ENCODE measurements around the gene TNFAIP2. TPM values are rescaled to one million over a fixed set of nuclear protein-coding genes. Genes with fewer than 3 reads are reported as not detected.

Gene TNFAIP2
- total and polyA plus RNA-seq, 3 experiments from 2014 or later = 0.70 to 1.4 TPM; not detected in 1

DNA sequence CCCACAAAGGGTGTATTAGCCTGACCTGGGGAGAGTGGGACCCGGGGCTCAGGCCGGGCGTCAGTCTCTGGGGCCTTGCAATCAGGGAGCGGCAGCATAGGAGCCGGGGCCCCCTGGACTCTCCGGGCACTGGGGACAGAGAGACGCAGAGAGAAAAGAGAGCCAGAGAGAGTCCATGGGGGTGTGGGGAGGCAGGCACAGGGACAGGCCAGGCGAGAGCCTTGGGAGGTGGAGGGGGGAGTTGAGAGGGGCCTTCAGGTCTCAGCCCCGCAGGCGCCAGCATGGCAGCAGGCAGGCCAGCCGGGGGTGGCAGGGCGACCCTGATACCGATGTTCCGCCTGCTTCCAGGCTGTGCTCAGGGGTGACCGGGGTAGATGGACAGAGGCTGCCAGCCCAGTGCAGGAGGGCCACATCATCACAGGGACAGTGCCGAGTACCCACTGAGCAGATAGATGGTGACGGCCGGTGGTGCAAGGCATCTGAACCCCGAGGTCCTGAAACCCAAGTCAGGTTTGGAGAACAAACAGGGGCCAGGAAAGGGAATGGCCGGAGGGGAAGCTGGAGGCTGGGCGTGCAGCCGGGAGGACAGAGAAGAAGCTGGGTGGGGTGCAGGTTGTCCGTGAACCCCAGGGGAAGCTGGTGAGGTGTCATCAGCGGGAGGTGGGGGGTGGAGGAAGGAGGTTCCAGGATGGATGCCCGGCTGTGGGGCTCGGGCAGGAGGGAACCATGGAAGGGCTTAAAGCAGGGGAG is 25.8 kb upstream of the TNFAIP2 start:
- DNase-seq = no peak
- H3K4me3 ChIP-seq (ENCODE audit: low read length) = no peak overlapping the region
- no peaks in the 10 kb centered on the region for H3K36me3 ChIP-seq (ENCODE audit: insufficient read depth, low read length)
- H3K27ac Mint-ChIP-seq = peak overlapping the region in 1 of 8 donors; percentile 10
- no peaks in the 10 kb centered on the region for H3K9me3 Mint-ChIP-seq
- POLR2A ChIA-PET = interaction anchor here (0.6 kb wide), 1 partner anchor 516 kb away, joined by 5 read pairs; no protein-coding TSS in a partner anchor
- H3K4me1 Mint-ChIP-seq = peaks cover 0 to 3% (median 0%) of the 10 kb centered on the region in 3 donors
- H3K9me3 ChIP-seq (ENCODE audit: low read length) = no peaks in the 10 kb centered on the region
- peaks cover 3% of the 10 kb centered on the region for H3K27me3 ChIP-seq (ENCODE audit: insufficient read depth, low read length, poor library complexity, severe bottlenecking)
- H3K27ac ChIP-seq (ENCODE audit: low read depth, low read length) = no peak overlapping the region
- no peaks in the 10 kb centered on the region for H3K36me3 Mint-ChIP-seq
- H3K27me3 Mint-ChIP-seq = peaks cover 7 to 22% of the 10 kb centered on the region in 2 donors
- no peak overlapping the region for H3K4me3 Mint-ChIP-seq
- CTCF ChIA-PET = interaction anchor here (4.2 kb wide), 1 partner anchor 8 kb away, joined by 28 read pairs; no protein-coding TSS in a partner anchor
- H3K4me1 ChIP-seq (ENCODE audit: insufficient read depth, low read length) = no peaks in the 10 kb centered on the region

DNA sequence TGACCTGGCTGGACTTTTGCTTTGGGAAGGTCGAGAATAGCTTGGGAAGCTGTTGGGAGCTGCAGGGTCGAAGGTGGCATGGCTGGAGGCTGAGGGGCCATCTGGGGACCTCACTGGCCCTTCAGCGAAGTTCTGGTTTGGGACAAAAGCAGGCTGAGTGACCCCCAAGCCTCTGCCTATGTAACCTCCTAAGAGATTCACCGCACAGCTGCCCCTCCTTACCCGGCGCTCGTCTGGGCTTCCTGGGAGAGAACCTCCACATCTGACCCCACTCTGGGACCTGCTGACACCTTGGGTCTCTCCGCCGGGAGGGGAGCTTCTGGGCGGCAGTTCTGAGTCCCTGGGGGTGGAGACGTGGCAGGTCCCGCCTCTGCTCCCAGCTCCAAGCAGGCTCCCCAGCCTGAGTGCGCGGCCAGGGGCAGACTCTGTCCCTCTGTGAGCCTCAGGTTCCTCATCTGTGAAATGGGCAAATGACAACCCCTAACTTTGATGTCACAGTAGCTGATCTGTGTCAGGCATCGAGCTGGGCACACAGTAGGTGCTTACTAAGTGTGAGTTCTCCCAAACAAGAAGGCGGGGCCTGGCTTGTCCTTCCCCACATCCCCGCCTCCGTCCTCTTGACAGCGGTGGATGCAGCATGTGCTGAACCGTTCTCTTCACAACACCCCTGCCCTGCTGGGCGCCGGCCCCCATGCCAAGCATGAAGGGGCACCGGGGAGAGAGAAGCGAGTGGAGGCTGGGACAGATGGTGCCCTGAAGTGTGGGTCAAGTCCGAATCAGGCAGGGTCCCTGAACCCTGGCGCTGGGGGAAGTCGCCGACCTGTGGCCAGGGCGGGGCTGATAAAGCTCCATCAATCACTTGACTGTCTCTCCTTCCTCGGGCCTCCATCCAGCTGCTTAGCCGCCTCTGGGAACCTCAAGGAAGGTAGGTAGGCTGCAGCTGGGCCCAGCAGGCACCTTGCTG is 25.0 kb upstream of the TNFAIP2 start:
- Mint-ChIP-seq H3K27me3 (peaks cover 9 to 22% of the 10 kb centered on the region in 2 donors), H3K27ac (no peak overlapping the region), H3K36me3 (no peaks in the 10 kb centered on the region), H3K9me3 (no peaks in the 10 kb centered on the region), H3K4me3 (no peak overlapping the region), H3K4me1 (peaks cover 0 to 3% (median 0%) of the 10 kb centered on the region in 3 donors)
- CTCF ChIA-PET = no interaction called here
- H3K27me3 ChIP-seq (ENCODE audit: insufficient read depth, low read length, poor library complexity, severe bottlenecking) = peaks cover 3% of the 10 kb centered on the region
- DNase-seq = no peak
- no peak overlapping the region for H3K4me3 ChIP-seq (ENCODE audit: low read length)
- H3K27ac ChIP-seq (ENCODE audit: low read depth, low read length) = no peak overlapping the region
- no peaks in the 10 kb centered on the region for H3K4me1 ChIP-seq (ENCODE audit: insufficient read depth, low read length)
- no peaks in the 10 kb centered on the region for H3K9me3 ChIP-seq (ENCODE audit: low read length)
- POLR2A ChIA-PET = interaction anchor here (0.6 kb wide), 1 partner anchor 517 kb away, joined by 5 read pairs; no protein-coding TSS in a partner anchor
- no peaks in the 10 kb centered on the region for H3K36me3 ChIP-seq (ENCODE audit: insufficient read depth, low read length)

DNA sequence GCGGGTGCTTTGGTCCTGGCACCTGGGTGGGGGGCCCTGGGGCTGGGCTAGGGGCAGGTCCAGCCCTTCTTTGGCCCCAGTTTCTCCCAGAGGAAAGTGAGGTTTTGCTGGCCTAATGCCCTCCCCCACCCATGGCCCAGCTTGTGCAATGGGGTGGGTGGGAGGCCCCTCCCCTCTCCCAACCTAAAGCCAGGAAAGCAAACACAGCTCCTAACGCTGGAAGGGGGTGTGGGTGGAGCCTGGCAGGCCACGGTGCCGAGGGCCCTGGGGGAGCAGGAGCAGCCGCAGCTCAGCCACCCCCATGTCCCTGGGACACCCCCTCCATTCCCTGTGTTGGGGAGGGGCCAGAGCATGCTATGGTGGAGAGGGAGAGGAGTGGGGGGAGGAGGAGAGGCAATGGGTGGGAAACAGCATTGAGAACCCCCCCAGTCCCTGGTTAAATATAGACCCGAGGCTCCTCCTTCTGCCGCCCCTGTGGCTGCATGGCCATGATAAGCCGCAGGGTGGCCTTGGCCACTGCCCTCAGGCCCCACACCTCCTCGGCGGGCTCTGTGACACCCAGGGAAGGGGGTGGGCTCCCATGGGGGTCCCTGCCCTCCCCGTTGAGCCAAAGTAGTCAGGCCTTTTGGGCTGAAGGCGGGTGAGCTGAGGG is 24.1 kb upstream of the TNFAIP2 start:
- CTCF ChIA-PET = no interaction called here
- H3K4me3 Mint-ChIP-seq = no peak overlapping the region
- Histone ChIP-seq H3K27ac (ENCODE audit: low read depth, low read length) (peak overlapping the region; percentile 31), H3K9me3 (ENCODE audit: low read length) (no peaks in the 10 kb centered on the region), H3K36me3 (ENCODE audit: insufficient read depth, low read length) (no peaks in the 10 kb centered on the region), H3K4me1 (ENCODE audit: insufficient read depth, low read length) (no peaks in the 10 kb centered on the region), H3K4me3 (ENCODE audit: low read length) (no peak overlapping the region), H3K27me3 (ENCODE audit: insufficient read depth, low read length, poor library complexity, severe bottlenecking) (peaks cover 3% of the 10 kb centered on the region)
- H3K27me3 Mint-ChIP-seq = peaks cover 10 to 25% of the 10 kb centered on the region in 2 donors
- peaks cover 0 to 5% (median 0%) of the 10 kb centered on the region in 3 donors for H3K4me1 Mint-ChIP-seq
- POLR2A ChIA-PET = no interaction called here
- no peaks in the 10 kb centered on the region for H3K36me3 Mint-ChIP-seq
- H3K9me3 Mint-ChIP-seq = no peaks in the 10 kb centered on the region
- no peak for DNase-seq
- H3K27ac Mint-ChIP-seq = no peak overlapping the region

DNA sequence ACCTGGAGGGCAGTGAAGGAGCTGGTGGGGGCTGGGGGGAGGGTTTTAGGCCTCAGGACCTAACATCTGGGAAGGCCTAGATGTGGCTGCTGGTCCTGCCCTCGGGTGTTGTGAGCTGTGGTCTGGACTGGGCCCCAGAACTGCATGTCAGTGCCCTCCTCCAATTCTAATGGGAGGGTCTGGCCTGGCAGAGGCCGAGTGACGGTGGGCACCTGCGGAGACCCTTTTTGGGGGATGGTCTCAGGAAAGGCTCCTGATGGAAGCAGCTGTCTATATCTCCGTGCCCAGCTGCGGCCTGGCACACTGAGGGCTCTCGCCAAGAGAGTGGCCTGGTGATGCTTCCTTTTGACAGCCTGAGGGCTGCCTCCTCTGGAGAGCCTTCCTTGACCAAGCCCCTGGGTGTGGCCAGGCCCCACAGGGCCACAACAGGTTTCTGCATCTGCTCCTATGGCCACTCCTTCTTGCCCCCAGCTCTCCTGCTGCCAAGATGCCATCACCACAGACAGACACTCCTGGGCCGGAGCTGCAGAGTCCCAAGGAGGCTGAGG is 23.5 kb upstream of the TNFAIP2 start:
- Histone ChIP-seq H3K4me1 (ENCODE audit: insufficient read depth, low read length) (peaks cover 4% of the 10 kb centered on the region), H3K9me3 (ENCODE audit: low read length) (no peaks in the 10 kb centered on the region), H3K4me3 (ENCODE audit: low read length) (no peak overlapping the region), H3K27ac (ENCODE audit: low read depth, low read length) (peak overlapping the region; percentile 31), H3K36me3 (ENCODE audit: insufficient read depth, low read length) (no peaks in the 10 kb centered on the region), H3K27me3 (ENCODE audit: insufficient read depth, low read length, poor library complexity, severe bottlenecking) (peaks cover 9% of the 10 kb centered on the region)
- H3K27ac Mint-ChIP-seq = no peak overlapping the region
- peaks cover 0 to 7% (median under 1%) of the 10 kb centered on the region in 3 donors for H3K4me1 Mint-ChIP-seq
- no peak for DNase-seq
- POLR2A ChIA-PET = no interaction called here
- H3K36me3 Mint-ChIP-seq = no peaks in the 10 kb centered on the region
- H3K4me3 Mint-ChIP-seq = no peak overlapping the region
- no peaks in the 10 kb centered on the region for H3K9me3 Mint-ChIP-seq
- CTCF ChIA-PET = no interaction called here
- H3K27me3 Mint-ChIP-seq = peaks cover 12 to 27% of the 10 kb centered on the region in 2 donors

DNA sequence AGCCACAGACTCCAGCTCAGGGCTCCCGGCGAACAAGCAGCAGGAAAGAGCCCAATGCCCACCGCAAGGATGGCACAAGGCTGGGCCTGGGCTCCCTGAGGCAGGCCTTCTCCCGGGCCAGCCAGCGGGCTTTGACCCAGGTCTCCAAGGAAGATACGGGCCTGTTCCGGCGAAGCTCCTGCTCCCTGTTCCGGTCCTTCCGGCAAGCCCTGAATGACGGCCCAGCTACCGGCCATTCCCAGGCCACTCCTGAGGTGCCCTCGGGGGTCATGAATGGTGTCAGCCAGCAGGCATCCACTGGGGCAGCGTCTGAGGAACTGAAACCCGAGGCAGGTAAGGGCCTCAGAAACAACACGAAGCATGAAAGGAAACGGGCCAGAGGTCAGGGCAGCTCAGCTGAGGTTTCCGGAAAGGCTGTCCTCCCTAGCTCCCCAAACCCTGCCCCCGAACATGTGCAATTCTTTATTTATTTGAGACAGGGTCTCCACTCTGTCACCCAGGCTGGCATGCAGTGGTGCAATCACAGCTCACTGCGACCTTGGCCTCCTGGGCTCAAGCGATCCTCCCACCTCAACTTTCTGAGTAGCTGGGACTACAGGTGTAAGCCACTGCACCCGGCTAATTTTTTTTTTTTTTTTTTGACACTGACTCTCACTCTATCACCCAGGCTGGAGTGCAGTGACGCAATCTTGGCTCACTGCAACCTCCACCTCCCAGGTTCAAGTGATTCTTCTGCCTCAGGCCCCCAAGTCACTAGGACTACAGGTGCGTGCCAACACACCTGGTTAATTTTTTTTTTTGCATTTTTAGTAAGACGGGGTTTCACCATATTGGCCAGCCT is 22.8 kb upstream of the TNFAIP2 start:
- Mint-ChIP-seq H3K27ac (no peak overlapping the region), H3K27me3 (peaks cover 17 to 34% of the 10 kb centered on the region in 2 donors), H3K9me3 (no peaks in the 10 kb centered on the region), H3K36me3 (peaks cover 0 to 1% (median 0%) of the 10 kb centered on the region in 3 donors), H3K4me3 (peak overlapping the region in 1 of 7 donors; percentile 15), H3K4me1 (peaks cover 0 to 12% (median 5%) of the 10 kb centered on the region in 3 donors)
- ChIA-PET CTCF (no interaction called here), POLR2A (no interaction called here)
- H3K4me3 ChIP-seq (ENCODE audit: low read length) = no peak overlapping the region
- H3K36me3 ChIP-seq (ENCODE audit: insufficient read depth, low read length) = no peaks in the 10 kb centered on the region
- no peak for DNase-seq
- H3K27me3 ChIP-seq (ENCODE audit: insufficient read depth, low read length, poor library complexity, severe bottlenecking) = peaks cover 10% of the 10 kb centered on the region
- H3K9me3 ChIP-seq (ENCODE audit: low read length) = no peaks in the 10 kb centered on the region
- H3K4me1 ChIP-seq (ENCODE audit: insufficient read depth, low read length) = peaks cover 5% of the 10 kb centered on the region
- peak overlapping the region; percentile 31 for H3K27ac ChIP-seq (ENCODE audit: low read depth, low read length)

DNA sequence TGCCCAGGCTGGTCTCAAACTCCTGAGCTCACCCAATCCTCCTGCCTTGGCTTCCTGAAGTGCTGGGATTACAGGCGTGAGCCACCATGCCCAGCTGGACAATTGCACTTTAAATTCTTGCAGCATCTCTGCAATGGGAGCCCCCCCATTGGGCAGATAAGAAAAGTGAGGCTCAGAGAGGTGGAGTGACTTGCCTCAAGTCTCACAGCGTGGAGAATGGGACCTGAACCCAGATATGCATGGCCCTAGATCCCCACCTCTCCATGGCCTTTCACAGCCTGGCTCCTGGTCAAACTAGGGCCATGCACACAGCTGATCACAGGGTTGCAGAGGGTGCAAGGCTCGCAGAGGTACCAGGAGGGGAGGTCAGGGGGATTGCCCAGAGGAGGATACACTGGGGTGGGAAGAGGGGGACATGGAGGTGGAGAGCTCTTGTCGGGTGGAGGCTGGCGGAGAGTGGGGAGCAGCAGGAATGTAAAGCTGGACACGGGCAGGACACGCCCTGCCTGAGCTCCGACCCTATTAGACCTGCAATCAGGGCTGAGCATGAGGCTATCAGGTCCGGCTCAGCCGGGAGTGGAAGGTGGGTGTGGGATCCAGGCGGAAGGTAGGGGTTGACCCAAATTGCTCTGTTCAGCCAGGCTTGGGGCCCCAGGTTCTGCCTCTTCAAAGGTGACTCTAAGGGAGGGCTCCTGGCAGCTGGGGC is 21.9 kb upstream of the TNFAIP2 start:
- POLR2A ChIA-PET = no interaction called here
- H3K4me1 ChIP-seq (ENCODE audit: insufficient read depth, low read length) = peaks cover 5% of the 10 kb centered on the region
- Mint-ChIP-seq H3K27ac (peak overlapping the region in 2 of 8 donors; percentile 55 to 56), H3K4me3 (no peak overlapping the region), H3K9me3 (no peaks in the 10 kb centered on the region), H3K4me1 (peaks cover 0 to 12% (median 5%) of the 10 kb centered on the region in 3 donors), H3K27me3 (peaks cover 17 to 35% of the 10 kb centered on the region in 2 donors), H3K36me3 (peaks cover 0 to 1% (median 0%) of the 10 kb centered on the region in 3 donors)
- CTCF ChIA-PET = no interaction called here
- no peaks in the 10 kb centered on the region for H3K9me3 ChIP-seq (ENCODE audit: low read length)
- no peak overlapping the region for H3K4me3 ChIP-seq (ENCODE audit: low read length)
- no peak overlapping the region for H3K27ac ChIP-seq (ENCODE audit: low read depth, low read length)
- peaks cover 10% of the 10 kb centered on the region for H3K27me3 ChIP-seq (ENCODE audit: insufficient read depth, low read length, poor library complexity, severe bottlenecking)
- H3K36me3 ChIP-seq (ENCODE audit: insufficient read depth, low read length) = no peaks in the 10 kb centered on the region
- DNase-seq = no peak
